ENCODE data around the gene KCNQ1.

The KCNQ1 gene

GRCh38 chr11:2744166-2744565 is 299.4 kb downstream of the KCNQ1 start:
- Histone ChIP-seq H3K36me3 (ENCODE audit: control insufficient read depth, insufficient read depth, low read length) (no peaks in the 10 kb centered on the region), H3K9me3 (ENCODE audit: control insufficient read depth, insufficient read depth, low read length) (no peaks in the 10 kb centered on the region), H3K27me3 (ENCODE audit: control insufficient read depth, insufficient read depth, low read length) (peaks cover 31% of the 10 kb centered on the region), H3K9ac (ENCODE audit: low read depth, low read length) (no peak overlapping the region), H3K4me3 (ENCODE audit: low read depth, low read length) (no peak overlapping the region), H3K27ac (ENCODE audit: low read depth, low read length) (no peak overlapping the region), H3K4me1 (ENCODE audit: control insufficient read depth, insufficient read depth, low read length) (no peaks in the 10 kb centered on the region)

GRCh38 chr11:2745511-2745910 is 300.7 kb downstream of the KCNQ1 start:
- Histone ChIP-seq H3K4me1 (ENCODE audit: control insufficient read depth, insufficient read depth, low read length) (no peaks in the 10 kb centered on the region), H3K27me3 (ENCODE audit: control insufficient read depth, insufficient read depth, low read length) (peaks cover 34% of the 10 kb centered on the region), H3K36me3 (ENCODE audit: control insufficient read depth, insufficient read depth, low read length) (no peaks in the 10 kb centered on the region), H3K4me3 (ENCODE audit: low read depth, low read length) (no peak overlapping the region), H3K9ac (ENCODE audit: low read depth, low read length) (no peak overlapping the region), H3K27ac (ENCODE audit: low read depth, low read length) (no peak overlapping the region), H3K9me3 (ENCODE audit: control insufficient read depth, insufficient read depth, low read length) (no peaks in the 10 kb centered on the region)

GRCh38 chr11:2746401-2747247 is 301.8 kb downstream of the KCNQ1 start:
- Histone ChIP-seq H3K9ac (ENCODE audit: low read depth, low read length) (no peak overlapping the region), H3K36me3 (ENCODE audit: control insufficient read depth, insufficient read depth, low read length) (no peaks in the 10 kb centered on the region), H3K9me3 (ENCODE audit: control insufficient read depth, insufficient read depth, low read length) (no peaks in the 10 kb centered on the region), H3K27me3 (ENCODE audit: control insufficient read depth, insufficient read depth, low read length) (peaks cover 42% of the 10 kb centered on the region), H3K4me3 (ENCODE audit: low read depth, low read length) (no peak overlapping the region), H3K4me1 (ENCODE audit: control insufficient read depth, insufficient read depth, low read length) (no peaks in the 10 kb centered on the region), H3K27ac (ENCODE audit: low read depth, low read length) (no peak overlapping the region)

GRCh38 chr11:2747248-2748027 is 302.6 kb downstream of the KCNQ1 start:
- no peak overlapping the region for H3K9ac ChIP-seq (ENCODE audit: low read depth, low read length)
- H3K27ac ChIP-seq (ENCODE audit: low read depth, low read length) = no peak overlapping the region
- H3K36me3 ChIP-seq (ENCODE audit: control insufficient read depth, insufficient read depth, low read length) = no peaks in the 10 kb centered on the region
- no peaks in the 10 kb centered on the region for H3K4me1 ChIP-seq (ENCODE audit: control insufficient read depth, insufficient read depth, low read length)
- H3K9me3 ChIP-seq (ENCODE audit: control insufficient read depth, insufficient read depth, low read length) = no peaks in the 10 kb centered on the region
- peaks cover 50% of the 10 kb centered on the region for H3K27me3 ChIP-seq (ENCODE audit: control insufficient read depth, insufficient read depth, low read length)
- H3K4me3 ChIP-seq (ENCODE audit: low read depth, low read length) = no peak overlapping the region

GRCh38 chr11:2748061-2748813 is 303.4 kb downstream of the KCNQ1 start:
- no peaks in the 10 kb centered on the region for H3K4me1 ChIP-seq (ENCODE audit: control insufficient read depth, insufficient read depth, low read length)
- H3K9ac ChIP-seq (ENCODE audit: low read depth, low read length) = no peak overlapping the region
- H3K9me3 ChIP-seq (ENCODE audit: control insufficient read depth, insufficient read depth, low read length) = no peaks in the 10 kb centered on the region
- no peak overlapping the region for H3K4me3 ChIP-seq (ENCODE audit: low read depth, low read length)
- no peak overlapping the region for H3K27ac ChIP-seq (ENCODE audit: low read depth, low read length)
- H3K36me3 ChIP-seq (ENCODE audit: control insufficient read depth, insufficient read depth, low read length) = no peaks in the 10 kb centered on the region
- peaks cover 56% of the 10 kb centered on the region for H3K27me3 ChIP-seq (ENCODE audit: control insufficient read depth, insufficient read depth, low read length)

GRCh38 chr11:2748814-2749554 is 304.2 kb downstream of the KCNQ1 start:
- no peaks in the 10 kb centered on the region for H3K4me1 ChIP-seq (ENCODE audit: control insufficient read depth, insufficient read depth, low read length)
- no peaks in the 10 kb centered on the region for H3K36me3 ChIP-seq (ENCODE audit: control insufficient read depth, insufficient read depth, low read length)
- H3K4me3 ChIP-seq (ENCODE audit: low read depth, low read length) = no peak overlapping the region
- H3K27me3 ChIP-seq (ENCODE audit: control insufficient read depth, insufficient read depth, low read length) = peaks cover 56% of the 10 kb centered on the region
- H3K9me3 ChIP-seq (ENCODE audit: control insufficient read depth, insufficient read depth, low read length) = no peaks in the 10 kb centered on the region
- no peak overlapping the region for H3K9ac ChIP-seq (ENCODE audit: low read depth, low read length)
- no peak overlapping the region for H3K27ac ChIP-seq (ENCODE audit: low read depth, low read length)

- no peak overlapping the region for H3K4me3 ChIP-seq (ENCODE audit: low read depth, low read length)
- no peaks in the 10 kb centered on the region for H3K36me3 ChIP-seq (ENCODE audit: control insufficient read depth, insufficient read depth, low read length)
- H3K9ac ChIP-seq (ENCODE audit: low read depth, low read length) = no peak overlapping the region
- H3K4me1 ChIP-seq (ENCODE audit: control insufficient read depth, insufficient read depth, low read length) = no peaks in the 10 kb centered on the region
- no peaks in the 10 kb centered on the region for H3K9me3 ChIP-seq (ENCODE audit: control insufficient read depth, insufficient read depth, low read length)
- H3K27me3 ChIP-seq (ENCODE audit: control insufficient read depth, insufficient read depth, low read length) = peaks cover 55% of the 10 kb centered on the region
- H3K27ac ChIP-seq (ENCODE audit: low read depth, low read length) = no peak overlapping the region
Measured at GRCh38 chr11:2750101-2750681, 305.4 kb downstream of the KCNQ1 start.

- Histone ChIP-seq H3K9ac (ENCODE audit: low read depth, low read length) (no peak overlapping the region), H3K27me3 (ENCODE audit: control insufficient read depth, insufficient read depth, low read length) (peaks cover 58% of the 10 kb centered on the region), H3K27ac (ENCODE audit: low read depth, low read length) (no peak overlapping the region), H3K4me1 (ENCODE audit: control insufficient read depth, insufficient read depth, low read length) (no peaks in the 10 kb centered on the region), H3K4me3 (ENCODE audit: low read depth, low read length) (no peak overlapping the region), H3K36me3 (ENCODE audit: control insufficient read depth, insufficient read depth, low read length) (no peaks in the 10 kb centered on the region), H3K9me3 (ENCODE audit: control insufficient read depth, insufficient read depth, low read length) (no peaks in the 10 kb centered on the region)
Measured at GRCh38 chr11:2750682-2751522, 306.1 kb downstream of the KCNQ1 start.

GRCh38 chr11:2751523-2752203 is 306.9 kb downstream of the KCNQ1 start:
- no peaks in the 10 kb centered on the region for H3K9me3 ChIP-seq (ENCODE audit: control insufficient read depth, insufficient read depth, low read length)
- no peak overlapping the region for H3K27ac ChIP-seq (ENCODE audit: low read depth, low read length)
- H3K4me3 ChIP-seq (ENCODE audit: low read depth, low read length) = no peak overlapping the region
- H3K27me3 ChIP-seq (ENCODE audit: control insufficient read depth, insufficient read depth, low read length) = peaks cover 57% of the 10 kb centered on the region
- no peak overlapping the region for H3K9ac ChIP-seq (ENCODE audit: low read depth, low read length)
- H3K4me1 ChIP-seq (ENCODE audit: control insufficient read depth, insufficient read depth, low read length) = no peaks in the 10 kb centered on the region
- H3K36me3 ChIP-seq (ENCODE audit: control insufficient read depth, insufficient read depth, low read length) = no peaks in the 10 kb centered on the region
